GM19023 (cell line): ENCODE results near the gene DGLUCY.

ENCODE experiments used
- ATAC-seq: cut with Tn5 transposase; IDR thresholded peaks from one replicate; pipeline ENCODE4 v1.9.1; 2021; ENCODE audit warnings: mild to moderate bottlenecking, moderate library complexity; ENCODE audit not compliant: unreplicated experiment

DGLUCY gene

GRCh38 chr14:91273885-91274273 lies 160.0 kb downstream of the DGLUCY start:
- no peak for ATAC-seq

- ATAC-seq = no peak
Observed at GRCh38 chr14:91274796-91275195, 160.9 kb downstream of the DGLUCY start.
